Gastroesophageal sphincter (tissue), 3 donors: Measurements from ENCODE around the gene NSD2.

Experiments
- CTCF ChIP-seq, 4 experiments: fragments of 200-600 bp in 2 of 4; fragments of 450-650 bp in 2 of 4; sonication (generic) in 1 of 4; IDR thresholded peaks; one replicate each; pipeline ENCODE4 v1.5.1; 2017 to 2019; ENCODE audit warnings: antibody characterized with exemption in 4 of 4, mild to moderate bottlenecking in 2 of 4, moderate library complexity in 2 of 4
- EP300 ChIP-seq: sonication (generic); formaldehyde crosslinking; IDR thresholded peaks from one replicate; pipeline ENCODE4 v1.6.1; 2017; ENCODE audit warnings: antibody characterized with exemption, mild to moderate bottlenecking
- POLR2A ChIP-seq, 2 donors: fragments of 450-650 bp; IDR thresholded peaks; one replicate each; pipeline ENCODE4 v1.6.1; 2017; ENCODE audit warnings: antibody characterized with exemption in 2 of 2, mild to moderate bottlenecking in 2 of 2, moderate library complexity in 1 of 2
- POLR2AphosphoS5 ChIP-seq: sonication (generic); formaldehyde crosslinking; IDR thresholded peaks from one replicate; pipeline ENCODE4 v1.6.1; 2017; ENCODE audit warnings: antibody characterized with exemption

GRCh38 chr4:2009651-2010233 is 138.5 kb downstream of the NSD2 start:
- TF ChIP-seq POLR2A (IDR thresholded peaks at IDR 0.05) (no peak), CTCF (IDR thresholded peaks at IDR 0.05) (peak in 2 of 4 experiments; percentile 18 to 27), POLR2AphosphoS5 (no peak), EP300 (no peak)
